Measurements from ENCODE around the gene STXBP5. TPM values are rescaled to one million over a fixed set of nuclear protein-coding genes. Genes with fewer than 3 reads are reported as not detected.

STXBP5 gene
- total and polyA plus RNA-seq, 9 of the 15 experiments (the other 6 are each of a cell fraction or from before 2014, with no cell fraction given) = 23.3 to 172 (median 71.5) TPM

- TF ChIP-seq RBM22 (IDR thresholded peaks at IDR 0.05; ENCODE audit: low read depth, low read length, poor library complexity, severe bottlenecking) (peak; percentile 88), KAT7 (CRISPR knock-in tag; IDR thresholded peaks at IDR 0.05; ENCODE audit: borderline replicate concordance) (no peak; the same call in 1 of the 2 replicates), TAF1 (IDR thresholded peaks at IDR 0.05; ENCODE audit: control insufficient read depth, extremely low read depth, insufficient read depth, low read length, severe bottlenecking) (peak; percentile 61), ZNF124 (CRISPR knock-in tag; IDR thresholded peaks at IDR 0.05) (no peak), LCOR (CRISPR knock-in tag; IDR thresholded peaks at IDR 0.05) (peak; percentile 53; the same call in 1 of the 2 replicates), HSF4 (CRISPR knock-in tag; IDR thresholded peaks at IDR 0.05; ENCODE audit: borderline replicate concordance) (no peak), CBX2 (IDR thresholded peaks at IDR 0.05; ENCODE audit: insufficient read depth, low read length, poor library complexity, severe bottlenecking) (no peak), KDM4B (IDR thresholded peaks at IDR 0.05; ENCODE audit: borderline replicate concordance in 2 of 2, low read depth in 1 of 2) (no peak), KAT8 (IDR thresholded peaks at IDR 0.05; ENCODE audit: low read depth) (no peak), ETS2 (tag; IDR thresholded peaks at IDR 0.05; ENCODE audit: borderline replicate concordance, poor library complexity, severe bottlenecking) (no peak), KLF16 (IDR thresholded peaks at IDR 0.05) (no peak), HDAC1 (IDR thresholded peaks at IDR 0.05) (peak in 1 of 2 experiments; percentile 73; a peak in 2 of 4 replicates), ZNF165 (CRISPR knock-in tag; IDR thresholded peaks at IDR 0.05; ENCODE audit: borderline replicate concordance) (no peak), ZNF764 (CRISPR knock-in tag; IDR thresholded peaks at IDR 0.05; ENCODE audit: low read depth) (no peak), ZNF253 (CRISPR knock-in tag; conservative IDR thresholded peaks at IDR 0.05) (no peak), ZNF134 (CRISPR knock-in tag; conservative IDR thresholded peaks at IDR 0.05) (no peak), ZNF449 (CRISPR knock-in tag; IDR thresholded peaks at IDR 0.05) (no peak), SMARCA4 (IDR thresholded peaks at IDR 0.05) (0 out of 2 replicates have a peak, but pooled peaks have one; percentile 12), HDGF (IDR thresholded peaks at IDR 0.05) (no peak), SPI1 (IDR thresholded peaks at IDR 0.05; ENCODE audit: borderline replicate concordance, low read depth, low read length) (no peak), DIDO1 (tag; IDR thresholded peaks at IDR 0.05; ENCODE audit: low read depth) (no peak)
- TF ChIP-seq, protein P1, sequence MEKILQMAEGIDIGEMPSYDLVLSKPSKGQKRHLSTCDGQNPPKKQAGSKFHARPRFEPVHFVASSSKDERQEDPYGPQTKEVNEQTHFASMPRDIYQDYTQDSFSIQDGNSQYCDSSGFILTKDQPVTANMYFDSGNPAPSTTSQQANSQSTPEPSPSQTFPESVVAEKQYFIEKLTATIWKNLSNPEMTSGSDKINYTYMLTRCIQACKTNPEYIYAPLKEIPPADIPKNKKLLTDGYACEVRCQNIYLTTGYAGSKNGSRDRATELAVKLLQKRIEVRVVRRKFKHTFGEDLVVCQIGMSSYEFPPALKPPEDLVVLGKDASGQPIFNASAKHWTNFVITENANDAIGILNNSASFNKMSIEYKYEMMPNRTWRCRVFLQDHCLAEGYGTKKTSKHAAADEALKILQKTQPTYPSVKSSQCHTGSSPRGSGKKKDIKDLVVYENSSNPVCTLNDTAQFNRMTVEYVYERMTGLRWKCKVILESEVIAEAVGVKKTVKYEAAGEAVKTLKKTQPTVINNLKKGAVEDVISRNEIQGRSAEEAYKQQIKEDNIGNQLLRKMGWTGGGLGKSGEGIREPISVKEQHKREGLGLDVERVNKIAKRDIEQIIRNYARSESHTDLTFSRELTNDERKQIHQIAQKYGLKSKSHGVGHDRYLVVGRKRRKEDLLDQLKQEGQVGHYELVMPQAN (IDR thresholded peaks at IDR 0.05; ENCODE audit: borderline replicate concordance) = 0 out of 2 replicates have a peak, but pooled peaks have one; percentile 44
- TF ChIP-seq, protein P2, sequence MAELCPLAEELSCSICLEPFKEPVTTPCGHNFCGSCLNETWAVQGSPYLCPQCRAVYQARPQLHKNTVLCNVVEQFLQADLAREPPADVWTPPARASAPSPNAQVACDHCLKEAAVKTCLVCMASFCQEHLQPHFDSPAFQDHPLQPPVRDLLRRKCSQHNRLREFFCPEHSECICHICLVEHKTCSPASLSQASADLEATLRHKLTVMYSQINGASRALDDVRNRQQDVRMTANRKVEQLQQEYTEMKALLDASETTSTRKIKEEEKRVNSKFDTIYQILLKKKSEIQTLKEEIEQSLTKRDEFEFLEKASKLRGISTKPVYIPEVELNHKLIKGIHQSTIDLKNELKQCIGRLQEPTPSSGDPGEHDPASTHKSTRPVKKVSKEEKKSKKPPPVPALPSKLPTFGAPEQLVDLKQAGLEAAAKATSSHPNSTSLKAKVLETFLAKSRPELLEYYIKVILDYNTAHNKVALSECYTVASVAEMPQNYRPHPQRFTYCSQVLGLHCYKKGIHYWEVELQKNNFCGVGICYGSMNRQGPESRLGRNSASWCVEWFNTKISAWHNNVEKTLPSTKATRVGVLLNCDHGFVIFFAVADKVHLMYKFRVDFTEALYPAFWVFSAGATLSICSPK (IDR thresholded peaks at IDR 0.05; ENCODE audit: borderline replicate concordance) = no peak
These were observed at the start of gene STXBP5 (continued) for GRCh38 chr6:147204060-147204785.

Data from K562 (cell line).